Activated naive CD8-positive, alpha-beta T cell treated with anti-CD3 and anti-CD28 coated beads, Interleukin-2, amount 10 ng/mL, durations not matched to agents 7 days and 5 days (primary cell): ENCODE results near the gene ITGBL1. TPM values are rescaled to one million over a fixed set of nuclear protein-coding genes. Genes with fewer than 3 reads are reported as not detected.

Source experiments
- ATAC-seq: fragments of 150-1000 bp; cut with Tn5 transposase; one replicate; pipeline ENCODE4 v1.10.0; 2021; ENCODE audit warnings: low read depth, moderate library complexity
- POLR2A ChIA-PET: fragments of 350-600 bp; sonication (Branson Sonifier 250); formaldehyde crosslinking; loops from one replicate; lab custom pipeline; 2021; ENCODE audit warnings: antibody characterized with exemption; lab: Charles Lee
- DNase-seq: peaks from one replicate; pipeline ENCODE4 v3.0.0; 2021
- H3K27ac Mint-ChIP-seq: one replicate; pipeline ENCODE4 v1.8.0; 2022; ENCODE audit warnings: mild to moderate bottlenecking, mixed read lengths
- H3K27me3 Mint-ChIP-seq: one replicate; pipeline ENCODE4 v1.8.0; 2022; ENCODE audit warnings: mild to moderate bottlenecking, moderate library complexity, mixed read lengths
- H3K36me3 Mint-ChIP-seq: one replicate; pipeline ENCODE4 v1.8.0; 2021; ENCODE audit warnings: mild to moderate bottlenecking, mixed read lengths
- H3K4me1 Mint-ChIP-seq: one replicate; pipeline ENCODE4 v1.8.0; 2021; ENCODE audit warnings: mixed read lengths
- H3K4me3 Mint-ChIP-seq: one replicate; pipeline ENCODE4 v1.8.0; 2022; ENCODE audit warnings: mild to moderate bottlenecking, moderate library complexity, mixed read lengths
- H3K9me3 Mint-ChIP-seq: one replicate; pipeline ENCODE4 v1.8.0; 2021; ENCODE audit warnings: mixed read lengths
- total RNA-seq, 2 experiments: library from RNA; stranded (reverse); gene quantifications; one replicate each; pipeline ENCODE4 v1.2.3, GENCODE V29; 2021

ITGBL1 gene
- total RNA-seq, 2 experiments from 2014 or later, result not detected

DNA sequence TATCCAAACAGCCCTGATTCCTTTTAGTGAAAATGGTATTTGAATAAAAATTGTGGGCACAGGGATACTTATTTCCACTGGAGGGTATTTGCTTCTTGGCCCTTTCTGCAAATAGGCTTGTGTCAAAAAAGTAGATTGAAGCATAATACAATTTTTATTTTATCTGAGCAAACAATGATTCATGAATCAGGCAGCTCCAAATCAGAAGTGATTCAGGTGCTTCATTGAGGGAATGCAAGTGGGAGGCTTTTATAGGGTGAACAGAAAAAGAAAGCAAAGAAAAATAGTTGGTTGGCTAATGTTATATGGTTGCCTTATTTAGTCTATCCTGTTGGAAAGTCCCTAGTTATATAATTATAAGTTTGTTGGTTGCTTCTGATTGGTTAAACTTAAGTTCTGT, 117.9 kb downstream of the ITGBL1 start:
- POLR2A ChIA-PET, result no interaction called here
- ATAC-seq (no peak), DNase-seq (no peak)
- no peaks in the 10 kb centered on the region for H3K9me3 Mint-ChIP-seq
- no peak overlapping the region for H3K4me3 Mint-ChIP-seq
- H3K36me3 Mint-ChIP-seq, result no peaks in the 10 kb centered on the region
- H3K27ac Mint-ChIP-seq, result no peak overlapping the region
- peaks cover 2% of the 10 kb centered on the region for H3K27me3 Mint-ChIP-seq
- H3K4me1 Mint-ChIP-seq, result no peaks in the 10 kb centered on the region

DNA sequence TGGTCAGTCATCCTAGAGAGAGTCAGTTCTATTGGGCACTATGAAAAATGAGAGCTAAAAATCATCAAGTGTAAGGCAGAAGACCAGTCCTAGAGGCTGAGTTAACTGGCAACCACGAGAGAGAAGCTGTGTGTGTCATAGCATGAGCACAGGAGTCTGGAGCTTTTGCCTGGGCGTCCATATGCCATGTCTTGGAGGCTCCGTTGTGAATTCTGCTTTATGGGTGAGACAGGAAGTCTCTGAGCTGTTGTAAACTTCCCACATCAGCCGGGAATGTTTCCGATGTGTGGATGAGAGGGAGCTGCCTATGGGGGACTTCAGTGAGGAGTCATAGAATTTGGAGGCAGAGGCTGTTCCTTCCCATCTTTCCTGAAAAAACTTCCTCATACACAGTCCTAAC, 120.0 kb downstream of the ITGBL1 start:
- Mint-ChIP-seq H3K36me3 (no peaks in the 10 kb centered on the region), H3K27ac (no peak overlapping the region), H3K4me1 (no peaks in the 10 kb centered on the region), H3K4me3 (no peak overlapping the region), H3K9me3 (no peaks in the 10 kb centered on the region), H3K27me3 (peaks cover 2% of the 10 kb centered on the region)
- POLR2A ChIA-PET, result no interaction called here
- ATAC-seq, result no peak
- no peak for DNase-seq

DNA sequence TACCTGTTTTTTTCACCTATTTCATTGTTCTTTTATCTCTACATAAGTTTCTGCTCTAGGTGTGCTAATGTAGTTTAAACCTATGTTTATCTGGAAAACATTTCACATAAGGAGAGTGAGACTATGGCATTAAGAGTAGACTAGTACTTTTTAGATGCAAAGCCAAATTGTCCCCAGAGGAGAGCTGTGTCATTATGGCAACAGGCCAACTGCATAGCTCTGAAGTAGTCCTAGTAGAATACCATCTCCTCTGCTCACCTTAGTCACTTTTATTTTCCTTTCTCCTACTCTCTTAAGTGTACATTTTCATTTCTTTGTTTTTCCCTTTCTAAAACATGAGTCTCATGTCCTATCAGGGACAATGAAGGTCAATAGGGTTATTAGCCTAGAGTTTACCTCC, 123.1 kb downstream of the ITGBL1 start:
- POLR2A ChIA-PET, result no interaction called here
- peaks cover 2% of the 10 kb centered on the region for H3K27me3 Mint-ChIP-seq
- no peak for ATAC-seq
- H3K9me3 Mint-ChIP-seq, result no peaks in the 10 kb centered on the region
- no peak for DNase-seq
- H3K36me3 Mint-ChIP-seq, result no peaks in the 10 kb centered on the region
- no peaks in the 10 kb centered on the region for H3K4me1 Mint-ChIP-seq
- no peak overlapping the region for H3K27ac Mint-ChIP-seq
- no peak overlapping the region for H3K4me3 Mint-ChIP-seq

GRCh38 chr13:101576455-101576854, 124.0 kb downstream of the ITGBL1 start:
- DNase-seq (no peak), ATAC-seq (no peak)
- POLR2A ChIA-PET, result no interaction called here
- peaks cover 2% of the 10 kb centered on the region for H3K27me3 Mint-ChIP-seq
- H3K36me3 Mint-ChIP-seq, result no peaks in the 10 kb centered on the region
- H3K27ac Mint-ChIP-seq, result no peak overlapping the region
- H3K4me1 Mint-ChIP-seq, result no peaks in the 10 kb centered on the region
- no peak overlapping the region for H3K4me3 Mint-ChIP-seq
- no peaks in the 10 kb centered on the region for H3K9me3 Mint-ChIP-seq

DNA sequence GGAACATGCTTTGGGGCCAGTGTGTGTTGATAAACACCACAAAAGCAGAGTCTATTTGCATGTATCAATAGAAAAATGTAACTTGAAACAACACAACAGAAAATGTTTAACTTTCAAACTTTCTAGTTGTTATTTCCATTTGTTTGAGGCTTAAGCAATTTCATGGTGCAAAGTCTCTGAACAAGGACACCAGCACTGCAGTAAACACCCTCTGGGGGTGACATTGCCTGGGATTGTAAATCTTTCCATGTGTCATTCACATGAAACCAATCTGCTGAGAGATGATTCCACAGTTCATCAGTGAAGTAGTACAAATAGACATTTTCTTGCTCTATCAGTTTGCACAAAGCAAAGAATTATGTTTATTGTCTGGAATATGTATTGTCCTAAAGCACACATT, 124.5 kb downstream of the ITGBL1 start:
- DNase-seq, result no peak
- ATAC-seq, result no peak
- H3K27me3 Mint-ChIP-seq, result peaks cover 2% of the 10 kb centered on the region
- POLR2A ChIA-PET, result no interaction called here
- H3K36me3 Mint-ChIP-seq, result no peaks in the 10 kb centered on the region
- no peaks in the 10 kb centered on the region for H3K9me3 Mint-ChIP-seq
- no peak overlapping the region for H3K27ac Mint-ChIP-seq
- H3K4me3 Mint-ChIP-seq, result no peak overlapping the region
- no peaks in the 10 kb centered on the region for H3K4me1 Mint-ChIP-seq

DNA sequence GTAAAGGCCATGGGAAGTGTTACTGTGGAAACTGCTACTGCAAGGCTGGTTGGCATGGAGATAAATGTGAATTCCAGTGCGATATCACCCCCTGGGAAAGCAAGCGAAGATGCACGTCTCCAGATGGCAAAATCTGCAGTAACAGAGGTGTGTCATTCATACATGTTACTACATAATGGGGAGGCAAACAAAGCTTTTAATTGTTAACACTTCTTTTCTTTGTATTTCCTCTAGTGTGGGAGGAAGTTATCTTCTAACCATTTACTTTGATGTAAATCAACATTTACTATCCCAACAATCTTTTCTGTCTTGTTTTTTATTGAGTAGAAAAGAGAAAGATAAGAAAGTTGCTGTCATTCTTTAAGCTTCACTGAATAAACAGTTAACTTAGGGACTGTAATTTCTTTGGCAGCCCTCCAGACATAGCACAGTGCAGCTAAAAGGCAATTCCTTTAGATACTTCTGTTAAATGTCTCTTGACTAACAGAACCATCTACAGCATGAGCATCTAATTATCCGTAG, 126.9 kb downstream of the ITGBL1 start:
- no peaks in the 10 kb centered on the region for H3K36me3 Mint-ChIP-seq
- H3K4me1 Mint-ChIP-seq, result no peaks in the 10 kb centered on the region
- no peaks in the 10 kb centered on the region for H3K27me3 Mint-ChIP-seq
- POLR2A ChIA-PET, result no interaction called here
- no peak overlapping the region for H3K4me3 Mint-ChIP-seq
- H3K27ac Mint-ChIP-seq, result no peak overlapping the region
- ATAC-seq (no peak), DNase-seq (no peak)
- H3K9me3 Mint-ChIP-seq, result no peaks in the 10 kb centered on the region

DNA sequence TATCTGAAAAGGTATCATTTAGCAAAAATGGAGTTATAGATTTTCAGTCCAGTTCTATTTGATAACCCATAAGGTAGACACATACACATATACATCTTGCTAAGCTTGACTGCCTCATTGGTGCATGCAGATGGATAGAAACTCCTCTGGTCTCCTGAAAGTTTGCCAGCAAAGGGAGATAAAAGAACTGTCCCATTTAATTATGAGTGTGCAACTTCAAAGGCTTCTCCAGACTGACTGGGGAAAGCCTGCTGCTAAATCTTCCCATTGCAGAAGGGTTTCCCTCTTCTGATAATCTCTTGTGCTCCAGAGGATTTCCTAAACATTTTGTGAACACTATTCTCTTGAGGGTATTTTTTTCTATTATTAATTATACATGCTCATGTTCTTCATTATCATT, 131.9 kb downstream of the ITGBL1 start:
- H3K4me3 Mint-ChIP-seq, result no peak overlapping the region
- no peaks in the 10 kb centered on the region for H3K4me1 Mint-ChIP-seq
- no peak for DNase-seq
- no peaks in the 10 kb centered on the region for H3K9me3 Mint-ChIP-seq
- POLR2A ChIA-PET, result no interaction called here
- H3K36me3 Mint-ChIP-seq, result no peaks in the 10 kb centered on the region
- H3K27me3 Mint-ChIP-seq, result peaks cover 2% of the 10 kb centered on the region
- H3K27ac Mint-ChIP-seq, result no peak overlapping the region
- ATAC-seq, result no peak

GRCh38 chr13:101590479-101590878, 138.0 kb downstream of the ITGBL1 start:
- H3K4me1 Mint-ChIP-seq, result no peaks in the 10 kb centered on the region
- no peak overlapping the region for H3K27ac Mint-ChIP-seq
- ATAC-seq (no peak), DNase-seq (no peak)
- no peaks in the 10 kb centered on the region for H3K36me3 Mint-ChIP-seq
- POLR2A ChIA-PET, result no interaction called here
- no peak overlapping the region for H3K4me3 Mint-ChIP-seq
- peaks cover 2% of the 10 kb centered on the region for H3K27me3 Mint-ChIP-seq
- no peaks in the 10 kb centered on the region for H3K9me3 Mint-ChIP-seq

- H3K4me3 Mint-ChIP-seq, result no peak overlapping the region
- no peak overlapping the region for H3K27ac Mint-ChIP-seq
- no peaks in the 10 kb centered on the region for H3K9me3 Mint-ChIP-seq
- no peaks in the 10 kb centered on the region for H3K27me3 Mint-ChIP-seq
- ATAC-seq (no peak), DNase-seq (no peak)
- no peaks in the 10 kb centered on the region for H3K4me1 Mint-ChIP-seq
- no peaks in the 10 kb centered on the region for H3K36me3 Mint-ChIP-seq
- POLR2A ChIA-PET, result no interaction called here
These were observed 142.5 kb downstream of the ITGBL1 start for GRCh38 chr13:101594936-101595335.

GRCh38 chr13:101596803-101597202, 144.3 kb downstream of the ITGBL1 start:
- ATAC-seq (no peak), DNase-seq (no peak)
- Mint-ChIP-seq H3K4me1 (no peaks in the 10 kb centered on the region), H3K36me3 (no peaks in the 10 kb centered on the region), H3K27ac (no peak overlapping the region), H3K4me3 (no peak overlapping the region), H3K27me3 (peaks cover 2% of the 10 kb centered on the region), H3K9me3 (no peaks in the 10 kb centered on the region)
- POLR2A ChIA-PET, result no interaction called here

DNA sequence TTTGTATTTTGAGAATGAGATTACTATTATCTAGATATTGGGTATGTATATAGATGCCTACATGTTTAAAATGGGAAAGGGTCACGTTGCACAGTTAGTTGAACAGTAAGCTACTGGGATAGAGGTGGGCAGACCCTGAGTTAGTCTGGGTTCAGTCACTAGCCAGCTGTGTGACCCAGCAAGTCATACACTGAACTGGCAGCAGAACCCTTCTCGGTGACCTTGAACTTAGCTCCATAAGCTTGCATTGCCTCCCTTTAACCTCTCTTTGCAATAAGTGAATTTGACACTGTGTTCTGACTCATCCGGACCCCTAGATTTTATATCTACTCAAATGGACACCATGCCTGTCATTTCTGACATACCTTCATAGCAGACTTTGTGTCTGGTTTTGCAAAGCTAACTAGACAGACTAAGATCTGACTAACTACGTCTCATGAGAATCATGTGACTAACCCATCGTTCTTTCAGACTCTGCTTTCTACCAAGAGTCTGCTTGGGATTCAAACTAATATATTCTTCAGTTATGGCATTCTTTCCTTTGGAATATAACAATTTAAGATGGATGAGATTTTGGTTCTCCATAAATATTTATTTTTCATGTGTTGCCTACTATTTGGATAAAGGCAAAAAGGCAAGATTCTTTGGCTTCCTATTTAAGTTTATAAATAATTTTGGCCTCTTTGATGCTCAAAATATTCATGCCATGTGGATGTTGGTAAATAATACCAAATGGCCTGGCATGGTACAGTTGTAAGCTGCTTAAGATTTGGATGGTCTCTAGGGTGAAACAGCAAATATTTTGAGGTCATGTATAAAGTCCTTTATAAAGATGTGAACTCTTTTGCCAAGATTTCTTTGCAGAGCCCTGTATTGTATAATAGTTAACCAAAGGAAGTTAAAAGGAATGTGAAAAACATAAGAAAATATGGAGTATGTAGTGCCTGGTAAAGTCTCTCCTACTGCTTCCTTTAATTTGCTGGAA, 159.3 kb downstream of the ITGBL1 start:
- no peak for ATAC-seq
- DNase-seq, result no peak
- Mint-ChIP-seq H3K9me3 (no peaks in the 10 kb centered on the region), H3K4me3 (no peak overlapping the region), H3K4me1 (no peaks in the 10 kb centered on the region), H3K36me3 (no peaks in the 10 kb centered on the region), H3K27me3 (peaks cover 8% of the 10 kb centered on the region), H3K27ac (no peak overlapping the region)
- POLR2A ChIA-PET, result no interaction called here

GRCh38 chr13:101612735-101613134, 160.3 kb downstream of the ITGBL1 start:
- H3K27me3 Mint-ChIP-seq, result peaks cover 8% of the 10 kb centered on the region
- DNase-seq, result no peak
- H3K4me3 Mint-ChIP-seq, result no peak overlapping the region
- POLR2A ChIA-PET, result no interaction called here
- no peaks in the 10 kb centered on the region for H3K9me3 Mint-ChIP-seq
- no peaks in the 10 kb centered on the region for H3K36me3 Mint-ChIP-seq
- ATAC-seq, result no peak
- no peak overlapping the region for H3K27ac Mint-ChIP-seq
- no peaks in the 10 kb centered on the region for H3K4me1 Mint-ChIP-seq

- Mint-ChIP-seq H3K27ac (no peak overlapping the region), H3K36me3 (no peaks in the 10 kb centered on the region), H3K27me3 (no peaks in the 10 kb centered on the region), H3K4me1 (no peaks in the 10 kb centered on the region), H3K9me3 (peaks cover 1% of the 10 kb centered on the region), H3K4me3 (no peak overlapping the region)
- no peak for DNase-seq
- ATAC-seq, result no peak
- POLR2A ChIA-PET, result no interaction called here
These were observed 162.0 kb downstream of the ITGBL1 start for GRCh38 chr13:101614491-101614890.
